HL-60 (cell line): Measurements from ENCODE around the gene SMCO2.

Experiments
- DNase-seq, 2 experiments: peaks; one replicate each; pipeline ENCODE4 v3.0.0-alpha.2; 2010 to 2020; ENCODE audit warnings: low read depth in 1 of 2, low spot score in 1 of 2
- H3K27ac ChIP-seq: fragments of 250-450 bp; sonication (Bioruptor Pico); replicated peaks from 2 replicates; pipeline ENCODE4 v1.5.1; 2020; ENCODE audit warnings: mild to moderate bottlenecking, moderate library complexity
- H3K27me3 ChIP-seq: fragments of 250-450 bp; sonication (Bioruptor Pico); 2 replicates; pipeline ENCODE4 v1.5.1; 2021; ENCODE audit warnings: mild to moderate bottlenecking, moderate library complexity; ENCODE audit not compliant: insufficient read depth, poor library complexity, severe bottlenecking
- H3K4me3 ChIP-seq: replicated peaks from 2 replicates; pipeline ENCODE4 v1.5.1; 2011; ENCODE audit warnings: mild to moderate bottlenecking, control low read depth, low read length; ENCODE audit not compliant: insufficient read depth
- CTCF ChIP-seq: IDR thresholded peaks from one replicate; pipeline ENCODE4 v1.5.1; 2011; ENCODE audit warnings: low read length, control low read depth, inconsistent platforms; ENCODE audit not compliant: insufficient read depth
- GABPA ChIP-seq: IDR thresholded peaks from 2 replicates; pipeline ENCODE4 v1.6.1; 2012; ENCODE audit warnings: low read depth
- POLR2AphosphoS5 ChIP-seq: IDR thresholded peaks from 2 replicates; pipeline ENCODE4 v1.6.1; 2012; ENCODE audit warnings: low read depth
- REST ChIP-seq: IDR thresholded peaks from 2 replicates; pipeline ENCODE4 v1.6.1; 2012; ENCODE audit warnings: low read depth; ENCODE audit not compliant: insufficient replicate concordance
- SPI1 ChIP-seq: IDR thresholded peaks from 2 replicates; pipeline ENCODE4 v1.6.1; 2012; ENCODE audit warnings: low read depth, mild to moderate bottlenecking, borderline replicate concordance

SMCO2 gene

DNA sequence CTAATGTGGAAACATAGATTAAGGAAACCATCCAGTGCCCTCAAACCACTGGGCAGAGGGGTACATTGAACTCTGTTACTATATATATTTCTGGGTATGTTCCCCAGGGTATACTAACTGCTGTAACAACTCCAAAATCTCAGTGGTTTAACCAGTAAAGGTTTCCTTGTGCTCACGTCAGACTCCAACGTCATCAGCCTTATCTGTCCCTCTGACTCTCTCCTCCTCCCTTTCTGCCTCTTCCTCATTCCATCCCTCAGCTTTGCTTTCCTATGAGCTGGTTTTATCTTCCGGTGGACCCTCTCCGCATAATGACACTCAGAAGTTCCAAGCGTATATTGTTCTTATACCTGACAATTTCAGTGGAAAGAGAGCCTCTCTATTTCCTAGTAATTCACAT lies 21.2 kb upstream of the SMCO2 start:
- no peaks in the 10 kb centered on the region for H3K27me3 ChIP-seq
- no peak overlapping the region for H3K4me3 ChIP-seq
- TF ChIP-seq POLR2AphosphoS5, result no peak
- no peak for TF ChIP-seq SPI1
- no peak for TF ChIP-seq GABPA
- no peak for TF ChIP-seq CTCF
- TF ChIP-seq REST, result no peak
- DNase-seq, result no peak
- H3K27ac ChIP-seq, result no peak overlapping the region

DNA sequence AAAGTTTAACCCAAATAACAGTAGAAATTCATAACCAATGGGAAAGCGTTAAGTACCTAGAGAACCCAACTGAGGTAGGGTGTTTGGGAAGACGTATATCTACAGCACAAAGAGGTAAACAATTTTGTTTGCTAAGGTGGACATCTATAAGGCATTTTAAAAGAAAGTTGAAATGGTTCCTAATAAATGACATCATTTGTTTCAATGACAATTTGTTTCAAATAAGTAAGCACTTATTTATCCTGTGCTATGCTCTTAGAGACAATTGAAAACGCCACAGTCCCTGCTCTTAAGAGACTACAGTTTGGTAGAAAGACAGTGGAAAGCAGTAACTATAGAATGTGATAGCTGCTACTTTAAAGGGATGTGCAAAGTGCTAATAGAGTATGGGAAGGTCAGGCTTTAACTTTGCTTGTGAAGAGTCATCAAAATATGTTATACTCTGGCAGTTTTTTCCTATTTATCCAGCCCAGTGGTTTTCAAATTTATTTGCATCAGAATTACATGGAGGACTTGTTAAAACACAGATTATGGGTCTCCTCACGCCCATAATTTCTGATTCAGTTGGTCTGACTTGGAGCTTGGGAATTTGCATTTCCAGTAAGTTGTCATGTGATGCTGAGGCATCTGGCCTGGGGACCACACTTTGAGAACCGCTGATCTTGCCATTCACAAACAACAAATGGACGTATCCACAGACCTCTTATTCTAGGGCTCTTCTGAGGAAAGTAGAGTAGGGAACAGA lies 19.6 kb upstream of the SMCO2 start:
- DNase-seq, result no peak
- Histone ChIP-seq H3K4me3 (no peak overlapping the region), H3K27me3 (no peaks in the 10 kb centered on the region), H3K27ac (no peak overlapping the region)
- TF ChIP-seq POLR2AphosphoS5 (no peak), SPI1 (no peak), GABPA (no peak), REST (no peak), CTCF (no peak)

DNA sequence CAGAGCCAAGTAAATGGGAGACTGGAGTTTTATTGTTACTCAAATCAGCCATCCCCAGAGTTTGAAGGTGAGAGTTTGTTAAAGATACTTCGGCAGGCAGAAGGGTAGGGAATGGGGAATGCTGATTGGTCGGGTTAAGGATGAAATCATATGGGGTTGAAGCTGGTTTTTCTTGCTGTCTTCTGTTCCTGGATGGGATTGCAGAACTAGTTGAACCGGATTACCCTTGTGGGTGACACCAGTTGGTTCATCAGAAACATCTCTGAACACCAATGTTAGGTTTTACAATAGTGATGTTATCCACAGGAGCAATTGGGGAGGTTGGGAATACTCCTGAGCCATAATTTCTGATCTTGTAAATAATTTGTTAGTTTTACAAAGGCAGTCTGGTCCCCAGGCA lies 18.7 kb upstream of the SMCO2 start:
- no peaks in the 10 kb centered on the region for H3K27me3 ChIP-seq
- TF ChIP-seq POLR2AphosphoS5 (no peak), CTCF (no peak)
- no peak for DNase-seq
- no peak overlapping the region for H3K27ac ChIP-seq
- no peak overlapping the region for H3K4me3 ChIP-seq

DNA sequence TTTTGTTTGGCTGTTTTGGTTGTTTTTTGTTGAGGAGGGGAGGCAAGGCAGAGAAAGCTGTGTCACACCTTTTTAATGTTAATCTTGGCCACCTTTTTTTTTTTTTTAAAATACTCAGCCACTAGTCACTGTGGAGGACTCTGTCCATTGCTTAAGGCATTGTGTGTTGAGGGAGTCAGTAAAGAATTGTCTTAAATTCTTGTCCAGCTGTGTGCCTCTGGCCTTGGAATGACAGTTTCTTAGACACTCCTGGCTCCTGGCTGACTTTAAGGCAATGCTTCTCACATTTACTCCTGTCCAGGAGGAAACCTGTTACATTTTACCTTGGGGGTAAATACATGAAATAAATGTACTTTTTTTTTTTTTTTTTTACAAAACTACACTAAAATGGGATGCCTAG lies 18.1 kb upstream of the SMCO2 start:
- Histone ChIP-seq H3K27me3 (no peaks in the 10 kb centered on the region), H3K4me3 (no peak overlapping the region), H3K27ac (no peak overlapping the region)
- TF ChIP-seq GABPA, result no peak
- TF ChIP-seq SPI1, result no peak
- TF ChIP-seq REST, result no peak
- no peak for TF ChIP-seq CTCF
- TF ChIP-seq POLR2AphosphoS5, result no peak
- DNase-seq, result no peak
